Activated naive CD8-positive, alpha-beta T cell treated with anti-CD3 and anti-CD28 coated beads, Interleukin-2, amount 50 U/mL, for 16 hours (primary cell): ENCODE results near the gene CPNE1.
A peak's percentile ranks its signal among the peaks of the same experiment; 100 is the strongest.
"Not testable (repeated sequence)": the region's sequence is repeated elsewhere in the genome, so short reads cannot be mapped to it uniquely, and the experiment has no call there.

Source experiments
- DNase-seq: peaks from one replicate; pipeline ENCODE4 v3.0.0-alpha.2; 2020; ENCODE audit warnings: low read depth, low spot score

The CPNE1 gene

GRCh38 chr20:35664466-35665206 is at the start of gene CPNE1, which contains the start of gene RBM12:
Gene CPNE1, minus strand, starts transcription at chr20:35664900. Its CDS starts 31,977 bp downstream, at chr20:35632923.
Gene RBM12, minus strand, starts transcription at chr20:35664900. Its CDS starts 9,578 bp downstream, at chr20:35655322.
- DNase-seq: peak; percentile 83

GRCh38 chr20:35714127-35714526 is 49.4 kb upstream of the CPNE1 start:
- no peak for DNase-seq

GRCh38 chr20:35713120-35713519 is 48.4 kb upstream of the CPNE1 start:
- not testable (repeated sequence) for DNase-seq

GRCh38 chr20:35711588-35712209 is 47.0 kb upstream of the CPNE1 start:
- DNase-seq: no peak

- DNase-seq: no peak
Measured at GRCh38 chr20:35710884-35711587, 46.3 kb upstream of the CPNE1 start.

GRCh38 chr20:35710039-35710438 is 45.3 kb upstream of the CPNE1 start:
- no peak for DNase-seq

GRCh38 chr20:35709259-35709658 is 44.6 kb upstream of the CPNE1 start:
- no peak for DNase-seq

- no peak for DNase-seq
Measured at GRCh38 chr20:35708502-35708901, 43.8 kb upstream of the CPNE1 start.

- not testable (repeated sequence) for DNase-seq
Measured at GRCh38 chr20:35706591-35707529, 42.2 kb upstream of the CPNE1 start.

- not testable (repeated sequence) for DNase-seq
Measured at GRCh38 chr20:35705894-35706293, 41.2 kb upstream of the CPNE1 start.

GRCh38 chr20:35704514-35705261 is 40.0 kb upstream of the CPNE1 start:
- no peak for DNase-seq

- DNase-seq: no peak
Measured at GRCh38 chr20:35702824-35703695, 38.4 kb upstream of the CPNE1 start.

- no peak for DNase-seq
Measured at GRCh38 chr20:35702051-35702823, 37.5 kb upstream of the CPNE1 start.

GRCh38 chr20:35700625-35701148 is 36.0 kb upstream of the CPNE1 start:
- DNase-seq: no peak

GRCh38 chr20:35699957-35700624 is 35.4 kb upstream of the CPNE1 start:
- DNase-seq: no peak

GRCh38 chr20:35699127-35699956 is 34.6 kb upstream of the CPNE1 start, which contains the start of the genes NFS1 and ROMO1:
Gene NFS1, minus strand, starts transcription at chr20:35699352. Its CDS starts 64 bp downstream, at chr20:35699288.
Gene ROMO1, plus strand, starts transcription at chr20:35699405. Its CDS starts 228 bp downstream, at chr20:35699633.
- peak; percentile 81 for DNase-seq
